Karpas-422 (cell line): ENCODE data around the gene PYM1. TPM values are rescaled to one million over a fixed set of nuclear protein-coding genes. Genes with fewer than 3 reads are reported as not detected.
"Not testable (repeated sequence)": the region's sequence is repeated elsewhere in the genome, so short reads cannot be mapped to it uniquely, and the experiment has no call there.

Source experiments
- DNase-seq: peaks from one replicate; pipeline ENCODE4 v3.0.0-alpha.2; 2015
- H2AFZ ChIP-seq: fragments of 200-600 bp; sonication (generic); 2 replicates; pipeline ENCODE4 v1.6.1; 2014; ENCODE audit warnings: antibody characterized with exemption, low read length, mixed read lengths
- H3K27ac ChIP-seq: fragments of 200-600 bp; sonication (generic); 2 replicates; pipeline ENCODE4 v1.5.1; 2014; ENCODE audit warnings: mild to moderate bottlenecking, low read length, moderate library complexity
- H3K27me3 ChIP-seq: fragments of 200-600 bp; sonication (generic); 2 replicates; pipeline ENCODE4 v1.6.1; 2014; ENCODE audit warnings: low read length, mixed read lengths
- H3K36me3 ChIP-seq: fragments of 200-600 bp; sonication (generic); 2 replicates; pipeline ENCODE4 v1.6.1; 2014; ENCODE audit warnings: low read length, mixed read lengths; ENCODE audit not compliant: insufficient read depth
- H3K4me1 ChIP-seq: fragments of 200-600 bp; sonication (generic); 2 replicates; pipeline ENCODE4 v1.6.1; 2014; ENCODE audit warnings: mild to moderate bottlenecking, low read length, mixed read lengths
- H3K4me2 ChIP-seq: fragments of 200-600 bp; sonication (generic); 2 replicates; pipeline ENCODE4 v1.6.1; 2014; ENCODE audit warnings: low read length, low read depth, mild to moderate bottlenecking; ENCODE audit not compliant: poor library complexity, severe bottlenecking
- H3K4me3 ChIP-seq: fragments of 200-600 bp; sonication (generic); 2 replicates; pipeline ENCODE4 v1.5.1; 2014; ENCODE audit warnings: mild to moderate bottlenecking, antibody characterized with exemption, low read length, mixed read lengths
- H3K79me2 ChIP-seq: fragments of 200-600 bp; sonication (generic); 2 replicates; pipeline ENCODE4 v1.6.1; 2014; ENCODE audit warnings: mild to moderate bottlenecking, low read length, mixed read lengths
- H3K9ac ChIP-seq: fragments of 200-600 bp; sonication (generic); 2 replicates; pipeline ENCODE4 v1.6.0; 2014; ENCODE audit warnings: low read length
- H3K9me2 ChIP-seq: fragments of 200-600 bp; sonication (generic), shearing (Covaris generic); replicated peaks from 2 replicates; pipeline ENCODE4 v1.6.0; 2014; ENCODE audit warnings: mild to moderate bottlenecking, low read length, moderate library complexity; ENCODE audit not compliant: insufficient read depth
- H3K9me3 ChIP-seq: fragments of 300-700, 200-600 bp; sonication (generic); 2 replicates; pipeline ENCODE4 v1.6.1; 2014; ENCODE audit warnings: low read length, mixed read lengths
- H4K20me1 ChIP-seq: fragments of 200-600 bp; sonication (generic); 2 replicates; pipeline ENCODE4 v1.6.1; 2014; ENCODE audit warnings: mild to moderate bottlenecking, antibody characterized with exemption, low read length, low read depth; ENCODE audit not compliant: insufficient read depth
- total RNA-seq: library from RNA; depleted of rRNA; stranded (reverse); fragments of >200 nt; shearing (Covaris generic); gene quantifications from 2 replicates; pipeline ENCODE4 v1.2.3, GENCODE V29; 2014; ENCODE audit warnings: low replicate concordance

Gene PYM1
- total RNA-seq, 1 experiment from 2014 or later, result 58.9 TPM

GRCh38 chr12:55891310-55891709 lies 36.4 kb downstream of the PYM1 start:
- Histone ChIP-seq H3K27ac (no peak overlapping the region), H3K27me3 (no peaks in the 10 kb centered on the region), H3K36me3 (no peaks in the 10 kb centered on the region), H2AFZ (no peak overlapping the region), H3K4me3 (no peak overlapping the region), H3K4me1 (no peaks in the 10 kb centered on the region), H3K4me2 (no peak overlapping the region), H4K20me1 (no peaks in the 10 kb centered on the region), H3K79me2 (no peaks in the 10 kb centered on the region), H3K9ac (no peak overlapping the region), H3K9me3 (no peaks in the 10 kb centered on the region), H3K9me2 (no peaks in the 10 kb centered on the region)
- DNase-seq, result no peak

- no peaks in the 10 kb centered on the region for H3K9me3 ChIP-seq
- H4K20me1 ChIP-seq, result no peaks in the 10 kb centered on the region
- H3K27me3 ChIP-seq, result no peaks in the 10 kb centered on the region
- H3K4me1 ChIP-seq, result no peaks in the 10 kb centered on the region
- H3K9ac ChIP-seq, result no peak overlapping the region
- H3K36me3 ChIP-seq, result no peaks in the 10 kb centered on the region
- no peak overlapping the region for H2AFZ ChIP-seq
- no peak overlapping the region for H3K4me3 ChIP-seq
- no peak for DNase-seq
- H3K4me2 ChIP-seq, result no peak overlapping the region
- H3K9me2 ChIP-seq, result no peaks in the 10 kb centered on the region
- H3K27ac ChIP-seq, result no peak overlapping the region
- H3K79me2 ChIP-seq, result no peaks in the 10 kb centered on the region
These were observed 42.6 kb downstream of the PYM1 start for GRCh38 chr12:55885113-55885512.

- Histone ChIP-seq H3K4me2 (no peak overlapping the region), H3K4me3 (no peak overlapping the region), H2AFZ (no peak overlapping the region), H4K20me1 (no peaks in the 10 kb centered on the region), H3K4me1 (no peaks in the 10 kb centered on the region), H3K9me2 (no peaks in the 10 kb centered on the region), H3K36me3 (no peaks in the 10 kb centered on the region), H3K9ac (no peak overlapping the region), H3K27ac (no peak overlapping the region), H3K9me3 (peaks cover 2% of the 10 kb centered on the region; the same call in 1 of the 2 replicates), H3K27me3 (no peaks in the 10 kb centered on the region), H3K79me2 (no peaks in the 10 kb centered on the region)
- no peak for DNase-seq
These were observed 49.9 kb downstream of the PYM1 start for GRCh38 chr12:55877824-55878223.

GRCh38 chr12:55875704-55876467 lies 51.8 kb downstream of the PYM1 start:
- Histone ChIP-seq H3K9me2 (no peaks in the 10 kb centered on the region), H3K4me2 (no peak overlapping the region), H3K27me3 (no peaks in the 10 kb centered on the region), H2AFZ (no peak overlapping the region), H3K36me3 (no peaks in the 10 kb centered on the region), H3K9me3 (peaks cover 2% of the 10 kb centered on the region; the same call in 1 of the 2 replicates), H3K27ac (no peak overlapping the region), H3K4me3 (no peak overlapping the region), H3K9ac (no peak overlapping the region), H4K20me1 (no peaks in the 10 kb centered on the region), H3K4me1 (no peaks in the 10 kb centered on the region), H3K79me2 (no peaks in the 10 kb centered on the region)
- DNase-seq, result no peak

- Histone ChIP-seq H3K27ac (no peak overlapping the region), H3K79me2 (no peaks in the 10 kb centered on the region), H4K20me1 (no peaks in the 10 kb centered on the region), H3K9me3 (peaks cover 2% of the 10 kb centered on the region; the same call in 1 of the 2 replicates), H2AFZ (no peak overlapping the region), H3K4me3 (no peak overlapping the region), H3K9ac (no peak overlapping the region), H3K9me2 (no peaks in the 10 kb centered on the region), H3K27me3 (no peaks in the 10 kb centered on the region), H3K4me2 (no peak overlapping the region), H3K36me3 (no peaks in the 10 kb centered on the region), H3K4me1 (no peaks in the 10 kb centered on the region)
- DNase-seq, result no peak
These were observed 53.3 kb downstream of the PYM1 start for GRCh38 chr12:55874443-55874842.

- not testable (repeated sequence) for H3K36me3 ChIP-seq, H3K9me2 ChIP-seq, H3K4me1 ChIP-seq, H3K9ac ChIP-seq, H3K9me3 ChIP-seq, H3K4me2 ChIP-seq, H3K27me3 ChIP-seq, H3K27ac ChIP-seq, H4K20me1 ChIP-seq, H2AFZ ChIP-seq, H3K79me2 ChIP-seq, DNase-seq, H3K4me3 ChIP-seq
These were observed 61.2 kb downstream of the PYM1 start for GRCh38 chr12:55866454-55867004.

GRCh38 chr12:55865327-55865726 lies 62.4 kb downstream of the PYM1 start:
- H3K9me2 ChIP-seq, result no peaks in the 10 kb centered on the region
- H3K27me3 ChIP-seq, result no peaks in the 10 kb centered on the region
- H4K20me1 ChIP-seq, result no peaks in the 10 kb centered on the region
- H3K9me3 ChIP-seq, result no peaks in the 10 kb centered on the region
- H3K9ac ChIP-seq, result no peak overlapping the region
- peaks cover 7% of the 10 kb centered on the region for H3K4me1 ChIP-seq
- no peak overlapping the region for H3K27ac ChIP-seq
- no peak overlapping the region for H3K4me3 ChIP-seq
- no peak overlapping the region for H3K4me2 ChIP-seq
- H3K79me2 ChIP-seq, result no peaks in the 10 kb centered on the region
- no peaks in the 10 kb centered on the region for H3K36me3 ChIP-seq
- no peak for DNase-seq
- no peak overlapping the region for H2AFZ ChIP-seq

- not testable (repeated sequence) for H2AFZ ChIP-seq, H3K79me2 ChIP-seq, DNase-seq, H3K27me3 ChIP-seq, H3K9me2 ChIP-seq, H3K4me2 ChIP-seq, H3K27ac ChIP-seq, H3K36me3 ChIP-seq, H3K9me3 ChIP-seq, H3K4me3 ChIP-seq, H4K20me1 ChIP-seq, H3K9ac ChIP-seq
- H3K4me1 ChIP-seq, result peaks cover 18% of the 10 kb centered on the region
These were observed 64.8 kb downstream of the PYM1 start for GRCh38 chr12:55862931-55863330.
